ENCODE results near the gene MAP3K15. TPM values are rescaled to one million over a fixed set of nuclear protein-coding genes. Genes with fewer than 3 reads are reported as not detected.
"Not testable (repeated sequence)": the region's sequence is repeated elsewhere in the genome, so short reads cannot be mapped to it uniquely, and the experiment has no call there.

MAP3K15 gene
- total RNA-seq, 2 experiments from 2014 or later: 0.31 to 0.69 TPM

- Mint-ChIP-seq H3K4me1 (ENCODE audit: low read depth) (no peaks in the 10 kb centered on the region), H3K27ac (no peak overlapping the region), H3K4me3 (no peak overlapping the region), H3K36me3 (peaks cover 5% of the 10 kb centered on the region), H3K27me3 (no peaks in the 10 kb centered on the region), H3K9me3 (no peaks in the 10 kb centered on the region)
- DNase-seq: no peak
- ChIA-PET CTCF (no interaction called here), POLR2A (no interaction called here)
- intact Hi-C loops (cut with micrococcal nuclease): no loop called here
Observed at GRCh38 chrX:19532709-19533108, 17.4 kb upstream of the MAP3K15 start.

GRCh38 chrX:19517965-19518364 lies 2.7 kb upstream of the MAP3K15 start:
- no peak overlapping the region for H3K4me3 Mint-ChIP-seq
- no peak for DNase-seq
- CTCF ChIA-PET: interaction anchor here (0.9 kb wide), 1 partner anchor 146 kb away, joined by 3 read pairs; no protein-coding TSS in a partner anchor
- POLR2A ChIA-PET: no interaction called here
- no peaks in the 10 kb centered on the region for H3K4me1 Mint-ChIP-seq (ENCODE audit: low read depth)
- no peaks in the 10 kb centered on the region for H3K9me3 Mint-ChIP-seq
- H3K36me3 Mint-ChIP-seq: no peaks in the 10 kb centered on the region
- intact Hi-C loops (cut with micrococcal nuclease): no loop called here
- H3K27ac Mint-ChIP-seq: no peak overlapping the region
- H3K27me3 Mint-ChIP-seq: peaks cover 17% of the 10 kb centered on the region

- H3K4me1 Mint-ChIP-seq (ENCODE audit: low read depth): no peaks in the 10 kb centered on the region
- ChIA-PET CTCF (interaction anchor here (0.9 to 1.0 kb wide), 2 partner anchors 133 to 144 kb away, joined by 3 read pairs; no protein-coding TSS in a partner anchor), POLR2A (no interaction called here)
- H3K27ac Mint-ChIP-seq: no peak overlapping the region
- intact Hi-C loops (cut with micrococcal nuclease): loop anchor here (2.0 kb wide), 1 partner anchor 143 kb away; no protein-coding TSS in a partner anchor
- DNase-seq: no peak
- H3K27me3 Mint-ChIP-seq: peaks cover 17% of the 10 kb centered on the region
- H3K9me3 Mint-ChIP-seq: no peaks in the 10 kb centered on the region
- peak overlapping the region; percentile 16 for H3K4me3 Mint-ChIP-seq
- no peaks in the 10 kb centered on the region for H3K36me3 Mint-ChIP-seq
Observed at GRCh38 chrX:19515615-19516105, 352 bp upstream of the MAP3K15 start.

- DNase-seq: no peak
- ChIA-PET CTCF (no interaction called here), POLR2A (no interaction called here)
- intact Hi-C loops (cut with micrococcal nuclease): no loop called here
- Mint-ChIP-seq H3K27ac (no peak overlapping the region), H3K4me1 (ENCODE audit: low read depth) (no peaks in the 10 kb centered on the region), H3K27me3 (peaks cover 16% of the 10 kb centered on the region), H3K9me3 (no peaks in the 10 kb centered on the region), H3K36me3 (no peaks in the 10 kb centered on the region), H3K4me3 (no peak overlapping the region)
Observed at GRCh38 chrX:19513383-19513782, 1.9 kb downstream of the MAP3K15 start.

- H3K4me1 Mint-ChIP-seq (ENCODE audit: low read depth): no peaks in the 10 kb centered on the region
- H3K27me3 Mint-ChIP-seq: peaks cover 12% of the 10 kb centered on the region
- intact Hi-C loops (cut with micrococcal nuclease): no loop called here
- H3K27ac Mint-ChIP-seq: no peak overlapping the region
- CTCF ChIA-PET: no interaction called here
- POLR2A ChIA-PET: no interaction called here
- H3K9me3 Mint-ChIP-seq: no peaks in the 10 kb centered on the region
- no peaks in the 10 kb centered on the region for H3K36me3 Mint-ChIP-seq
- no peak for DNase-seq
- H3K4me3 Mint-ChIP-seq: no peak overlapping the region
Observed at GRCh38 chrX:19512961-19513360, 2.3 kb downstream of the MAP3K15 start.

- H3K4me3 Mint-ChIP-seq: no peak overlapping the region
- POLR2A ChIA-PET: no interaction called here
- intact Hi-C loops (cut with micrococcal nuclease): no loop called here
- CTCF ChIA-PET: no interaction called here
- no peaks in the 10 kb centered on the region for H3K36me3 Mint-ChIP-seq
- no peak for DNase-seq
- no peaks in the 10 kb centered on the region for H3K4me1 Mint-ChIP-seq (ENCODE audit: low read depth)
- peaks cover 12% of the 10 kb centered on the region for H3K27me3 Mint-ChIP-seq
- no peak overlapping the region for H3K27ac Mint-ChIP-seq
- H3K9me3 Mint-ChIP-seq: no peaks in the 10 kb centered on the region
Observed at GRCh38 chrX:19512359-19512758, 2.9 kb downstream of the MAP3K15 start.

GRCh38 chrX:19511796-19512195 lies 3.5 kb downstream of the MAP3K15 start:
- intact Hi-C loops (cut with micrococcal nuclease): not testable (repeated sequence)

GRCh38 chrX:19496711-19497110 lies 18.6 kb downstream of the MAP3K15 start:
- POLR2A ChIA-PET: no interaction called here
- intact Hi-C loops (cut with micrococcal nuclease): no loop called here
- no peak overlapping the region for H3K27ac Mint-ChIP-seq
- H3K4me3 Mint-ChIP-seq: no peak overlapping the region
- no peaks in the 10 kb centered on the region for H3K36me3 Mint-ChIP-seq
- DNase-seq: no peak
- no peaks in the 10 kb centered on the region for H3K4me1 Mint-ChIP-seq (ENCODE audit: low read depth)
- CTCF ChIA-PET: no interaction called here
- H3K9me3 Mint-ChIP-seq: no peaks in the 10 kb centered on the region
- peaks cover 5% of the 10 kb centered on the region for H3K27me3 Mint-ChIP-seq

More at GRCh38 chrX:19511796-19512195, 3.5 kb downstream of the MAP3K15 start:
- H3K9me3 Mint-ChIP-seq; H3K36me3 Mint-ChIP-seq; H3K4me3 Mint-ChIP-seq; POLR2A ChIA-PET; DNase-seq; CTCF ChIA-PET; H3K4me1 Mint-ChIP-seq (ENCODE audit: low read depth); H3K27me3 Mint-ChIP-seq; H3K27ac Mint-ChIP-seq: not testable (repeated sequence)

GRCh38 chrX:19487520-19488200 lies 27.6 kb downstream of the MAP3K15 start:
- H3K9me3 Mint-ChIP-seq: no peaks in the 10 kb centered on the region
- H3K4me1 Mint-ChIP-seq (ENCODE audit: low read depth): no peaks in the 10 kb centered on the region
- no peak for DNase-seq
- no peaks in the 10 kb centered on the region for H3K36me3 Mint-ChIP-seq
- H3K4me3 Mint-ChIP-seq: no peak overlapping the region
- CTCF ChIA-PET: no interaction called here
- intact Hi-C loops (cut with micrococcal nuclease): no loop called here
- no peaks in the 10 kb centered on the region for H3K27me3 Mint-ChIP-seq
- no peak overlapping the region for H3K27ac Mint-ChIP-seq
- POLR2A ChIA-PET: no interaction called here

GRCh38 chrX:19479458-19479857 lies 35.9 kb downstream of the MAP3K15 start:
- POLR2A ChIA-PET: no interaction called here
- Mint-ChIP-seq H3K9me3 (peaks cover 2% of the 10 kb centered on the region), H3K4me3 (no peak overlapping the region), H3K27me3 (no peaks in the 10 kb centered on the region), H3K4me1 (ENCODE audit: low read depth) (no peaks in the 10 kb centered on the region), H3K36me3 (no peaks in the 10 kb centered on the region), H3K27ac (no peak overlapping the region)
- DNase-seq: no peak
- CTCF ChIA-PET: no interaction called here
- intact Hi-C loops (cut with micrococcal nuclease): no loop called here

- intact Hi-C loops (cut with micrococcal nuclease); H3K9me3 Mint-ChIP-seq; H3K4me3 Mint-ChIP-seq; CTCF ChIA-PET; DNase-seq; H3K27me3 Mint-ChIP-seq; POLR2A ChIA-PET; H3K27ac Mint-ChIP-seq; H3K4me1 Mint-ChIP-seq (ENCODE audit: low read depth); H3K36me3 Mint-ChIP-seq: not testable (repeated sequence)
Observed at GRCh38 chrX:19468383-19468782, 46.9 kb downstream of the MAP3K15 start.

- ChIA-PET POLR2A (no interaction called here), CTCF (no interaction called here)
- H3K27me3 Mint-ChIP-seq: peaks cover 9% of the 10 kb centered on the region
- H3K36me3 Mint-ChIP-seq: no peaks in the 10 kb centered on the region
- intact Hi-C loops (cut with micrococcal nuclease): no loop called here
- no peaks in the 10 kb centered on the region for H3K4me1 Mint-ChIP-seq (ENCODE audit: low read depth)
- no peak for DNase-seq
- H3K9me3 Mint-ChIP-seq: no peaks in the 10 kb centered on the region
- H3K27ac Mint-ChIP-seq: no peak overlapping the region
- no peak overlapping the region for H3K4me3 Mint-ChIP-seq
Observed at GRCh38 chrX:19462879-19463278, 52.4 kb downstream of the MAP3K15 start.

GRCh38 chrX:19462231-19462630 lies 53.1 kb downstream of the MAP3K15 start:
- no peak overlapping the region for H3K4me3 Mint-ChIP-seq
- ChIA-PET CTCF (no interaction called here), POLR2A (no interaction called here)
- H3K27ac Mint-ChIP-seq: no peak overlapping the region
- no peak for DNase-seq
- peaks cover 9% of the 10 kb centered on the region for H3K27me3 Mint-ChIP-seq
- no peaks in the 10 kb centered on the region for H3K9me3 Mint-ChIP-seq
- intact Hi-C loops (cut with micrococcal nuclease): no loop called here
- no peaks in the 10 kb centered on the region for H3K4me1 Mint-ChIP-seq (ENCODE audit: low read depth)
- H3K36me3 Mint-ChIP-seq: no peaks in the 10 kb centered on the region
